Measurements from ENCODE around the gene MEGF11. TPM values are rescaled to one million over a fixed set of nuclear protein-coding genes. Genes with fewer than 3 reads are reported as not detected.

Gene MEGF11
- polyA plus RNA-seq, 1 donor, result 3.9 TPM

GRCh38 chr15:66240240-66240794, 13.2 kb downstream of the MEGF11 start:
- no peak for DNase-seq

- DNase-seq, result no peak
These were observed 14.0 kb downstream of the MEGF11 start for GRCh38 chr15:66239514-66239913.

GRCh38 chr15:66238318-66238717, 15.2 kb downstream of the MEGF11 start:
- no peak for DNase-seq

- no peak for DNase-seq
These were observed 15.9 kb downstream of the MEGF11 start for GRCh38 chr15:66237513-66238235.

GRCh38 chr15:66236806-66237375, 16.7 kb downstream of the MEGF11 start:
- DNase-seq, result no peak

GRCh38 chr15:66235866-66236265, 17.7 kb downstream of the MEGF11 start:
- DNase-seq, result no peak

- DNase-seq, result no peak
These were observed 18.8 kb downstream of the MEGF11 start for GRCh38 chr15:66234798-66235197.

GRCh38 chr15:66233487-66234415, 19.8 kb downstream of the MEGF11 start:
- DNase-seq, result no peak

GRCh38 chr15:66232267-66232625, 21.3 kb downstream of the MEGF11 start:
- DNase-seq, result no peak

- DNase-seq, result no peak
These were observed 21.9 kb downstream of the MEGF11 start for GRCh38 chr15:66231394-66232266.

GRCh38 chr15:66229790-66230465, 23.6 kb downstream of the MEGF11 start:
- DNase-seq, result no peak

GRCh38 chr15:66228807-66229735, 24.5 kb downstream of the MEGF11 start:
- no peak for DNase-seq

GRCh38 chr15:66226736-66227135, 26.8 kb downstream of the MEGF11 start:
- DNase-seq, result no peak

- no peak for DNase-seq
These were observed 27.8 kb downstream of the MEGF11 start for GRCh38 chr15:66225656-66226274.

GRCh38 chr15:66224946-66225345, 28.6 kb downstream of the MEGF11 start:
- no peak for DNase-seq

GRCh38 chr15:66222273-66223198, 31.0 kb downstream of the MEGF11 start:
- no peak for DNase-seq

- peak; percentile 31 for DNase-seq
These were observed 32.4 kb downstream of the MEGF11 start for GRCh38 chr15:66221126-66221525.

- DNase-seq, result no peak
These were observed 32.9 kb downstream of the MEGF11 start for GRCh38 chr15:66220601-66221000.
